ENCODE results near the gene GADD45G. TPM values are rescaled to one million over a fixed set of nuclear protein-coding genes. Genes with fewer than 3 reads are reported as not detected.

GADD45G gene
- total RNA-seq, 2 donors from 2014 or later, result 8.1 to 10.8 TPM

GRCh38 chr9:89590415-89590814 lies 14.4 kb upstream of the GADD45G start:
- DNase-seq, result no peak
- Histone ChIP-seq H3K36me3 (no peaks in the 10 kb centered on the region), H3K4me3 (no peak overlapping the region), H3K9me3 (no peaks in the 10 kb centered on the region), H3K27ac (no peak overlapping the region), H3K4me1 (no peaks in the 10 kb centered on the region), H3K9ac (ENCODE audit: low read depth in 2 of 2, low read length in 2 of 2) (no peak overlapping the region), H3K27me3 (no peaks in the 10 kb centered on the region)
- intact Hi-C loops (cut with DNase I), result loop anchor here (10.0 kb wide), 1 partner anchor 1284 kb away; no protein-coding TSS in a partner anchor
- no peak for TF ChIP-seq CTCF (IDR thresholded peaks at IDR 0.05)

- no peak for TF ChIP-seq CTCF (IDR thresholded peaks at IDR 0.05)
- intact Hi-C loops (cut with DNase I), result loop anchor here (10.0 kb wide), 1 partner anchor 1283 kb away; no protein-coding TSS in a partner anchor
- DNase-seq, result no peak
- Histone ChIP-seq H3K9ac (ENCODE audit: low read depth in 2 of 2, low read length in 2 of 2) (no peak overlapping the region), H3K4me1 (no peaks in the 10 kb centered on the region), H3K27ac (no peak overlapping the region), H3K36me3 (no peaks in the 10 kb centered on the region), H3K4me3 (no peak overlapping the region), H3K27me3 (no peaks in the 10 kb centered on the region), H3K9me3 (no peaks in the 10 kb centered on the region)
Observed at GRCh38 chr9:89591274-89592212, 13.3 kb upstream of the GADD45G start.

- intact Hi-C loops (cut with DNase I), result loop anchor here (10.0 kb wide), 1 partner anchor 1282 kb away; no protein-coding TSS in a partner anchor
- no peak for TF ChIP-seq CTCF (IDR thresholded peaks at IDR 0.05)
- DNase-seq, result no peak
- Histone ChIP-seq H3K4me3 (no peak overlapping the region), H3K9ac (ENCODE audit: low read depth in 2 of 2, low read length in 2 of 2) (no peak overlapping the region), H3K27me3 (no peaks in the 10 kb centered on the region), H3K9me3 (no peaks in the 10 kb centered on the region), H3K4me1 (no peaks in the 10 kb centered on the region), H3K36me3 (no peaks in the 10 kb centered on the region), H3K27ac (no peak overlapping the region)
Observed at GRCh38 chr9:89592213-89592815, 12.5 kb upstream of the GADD45G start.

- Histone ChIP-seq H3K36me3 (no peaks in the 10 kb centered on the region), H3K4me3 (no peak overlapping the region), H3K4me1 (no peaks in the 10 kb centered on the region), H3K9ac (ENCODE audit: low read depth in 2 of 2, low read length in 2 of 2) (no peak overlapping the region), H3K27ac (no peak overlapping the region), H3K9me3 (no peaks in the 10 kb centered on the region), H3K27me3 (no peaks in the 10 kb centered on the region)
- no peak for TF ChIP-seq CTCF (IDR thresholded peaks at IDR 0.05)
- intact Hi-C loops (cut with DNase I), result loop anchor here (10.0 kb wide), 1 partner anchor 1282 kb away; no protein-coding TSS in a partner anchor
- DNase-seq, result no peak
Observed at GRCh38 chr9:89592963-89593726, 11.7 kb upstream of the GADD45G start.
